Right cardiac atrium (tissue), 5 donors: Measurements from ENCODE around the gene P2RX5. TPM values are rescaled to one million over a fixed set of nuclear protein-coding genes. Genes with fewer than 3 reads are reported as not detected.
"Not testable (repeated sequence)": the region's sequence is repeated elsewhere in the genome, so short reads cannot be mapped to it uniquely, and the experiment has no call there.

ENCODE experiments used
- ATAC-seq, 2 donors: fragments of 200-7000 bp; cut with Tn5 transposase; one replicate each; pipeline versions ENCODE4 v1.8.0 to v1.9.1; 2020; ENCODE audit warnings: moderate library complexity in 2 of 2, mild to moderate bottlenecking in 1 of 2
- DNase-seq, 3 donors: peaks; one replicate each; pipeline ENCODE4 v3.0.0-alpha.2; 2020
- H3K27ac ChIP-seq: one replicate; pipeline ENCODE4 v1.5.1; 2013; ENCODE audit warnings: mild to moderate bottlenecking, low read length, control low read depth, moderate library complexity
- H3K27me3 ChIP-seq: one replicate; pipeline ENCODE4 v1.6.1; 2013; ENCODE audit not compliant: control insufficient read depth, insufficient read depth
- H3K4me1 ChIP-seq: one replicate; pipeline ENCODE4 v1.6.1; 2013; ENCODE audit warnings: low read length; ENCODE audit not compliant: control insufficient read depth, insufficient read depth
- H3K4me3 ChIP-seq: one replicate; pipeline ENCODE4 v1.5.1; 2013; ENCODE audit warnings: low read length, control low read depth
- H3K9me3 ChIP-seq: one replicate; pipeline ENCODE4 v1.6.1; 2013; ENCODE audit warnings: low read length; ENCODE audit not compliant: control insufficient read depth
- WGBS: extraction: QIAGEN DNeasy Blood & Tissue Kit; methylation state at CpG from one replicate; pipeline ENCODE4 v1.1.7; 2013; 5-methylcytosine and 5-hydroxymethylcytosine counted together
- intact Hi-C, 4 donors: fragments of 100-400 bp; cut with DNase I; formaldehyde crosslinking; loops; one replicate each; pipeline versions ENCODE4 v1.11.0 to v1.14.0; 2022 to 2023
- polyA plus RNA-seq: library from polyadenylated mRNA; stranded (reverse); fragments of 200-250 nt; gene quantifications from one replicate; pipeline ENCODE4 v1.2.3, GENCODE V29; 2013
- total RNA-seq, 4 donors: library from RNA; stranded (reverse); fragmentation: NEBNext Ultra II Directional; extraction: Animal tissue kit (Norgen Biotek cat#: 25700); gene quantifications; one replicate each; pipeline ENCODE4 v1.2.1, GENCODE V29; 2021
- donor health status: healthy with polysubstance abuse.
- donor health status: DM: no; HTN: yes; CAD: no.
- donor health status: DM: no; HTN: no; CAD: no.
- donor health status: DM: no; HTN: yes; CAD: no; lungs with severe emphysema.
- donor health status: DM: yes; HTN: yes; CAD: no.

The P2RX5 gene
- total and polyA plus RNA-seq, 5 donors, result 5.8 to 12.5 (median 8.6) TPM

- H3K4me1 ChIP-seq, result no peaks in the 10 kb centered on the region
- no peaks in the 10 kb centered on the region for H3K9me3 ChIP-seq
- DNase-seq (no peak), ATAC-seq (no peak)
- 81% methylated on average over 13 of the region's 13 CpGs for WGBS
- H3K27ac ChIP-seq, result no peak overlapping the region
- intact Hi-C loops, result no loop called here
- no peaks in the 10 kb centered on the region for H3K27me3 ChIP-seq
- no peak overlapping the region for H3K4me3 ChIP-seq
Measured at GRCh38 chr17:3712811-3713463, 17.0 kb upstream of the P2RX5 start.

- peak; percentile 19 to 46 for ATAC-seq
- 69% methylated on average over 5 of the region's 5 CpGs for WGBS
- Histone ChIP-seq H3K27me3 (no peaks in the 10 kb centered on the region), H3K4me3 (no peak overlapping the region), H3K27ac (no peak overlapping the region), H3K4me1 (no peaks in the 10 kb centered on the region), H3K9me3 (no peaks in the 10 kb centered on the region)
- intact Hi-C loops, result no loop called here
- DNase-seq, result no peak
Measured at GRCh38 chr17:3710951-3711383, 15.0 kb upstream of the P2RX5 start.

- no peak for DNase-seq
- no peak for ATAC-seq
- WGBS, result 57% methylated on average over 3 of the region's 3 CpGs
- H3K4me3 ChIP-seq, result no peak overlapping the region
- no peaks in the 10 kb centered on the region for H3K4me1 ChIP-seq
- no peaks in the 10 kb centered on the region for H3K9me3 ChIP-seq
- intact Hi-C loops, result no loop called here
- no peaks in the 10 kb centered on the region for H3K27me3 ChIP-seq
- H3K27ac ChIP-seq, result no peak overlapping the region
Measured at GRCh38 chr17:3708366-3708765, 12.4 kb upstream of the P2RX5 start.

- 97% methylated on average over 1 of the region's 1 CpG for whole genome bisulfite sequencing
- H3K27me3 ChIP-seq, ATAC-seq, H3K27ac ChIP-seq, H3K9me3 ChIP-seq, H3K4me3 ChIP-seq, H3K4me1 ChIP-seq, intact Hi-C loops, DNase-seq: not testable (repeated sequence)
Measured at GRCh38 chr17:3705718-3705984, 9.7 kb upstream of the P2RX5 start.

GRCh38 chr17:3704931-3705717 is 9.2 kb upstream of the P2RX5 start:
- no peaks in the 10 kb centered on the region for H3K4me1 ChIP-seq
- H3K4me3 ChIP-seq, result no peak overlapping the region
- no peaks in the 10 kb centered on the region for H3K9me3 ChIP-seq
- no peak overlapping the region for H3K27ac ChIP-seq
- WGBS, result 85% methylated on average over 20 of the region's 20 CpGs
- DNase-seq (no peak), ATAC-seq (no peak)
- intact Hi-C loops, result no loop called here
- H3K27me3 ChIP-seq, result no peaks in the 10 kb centered on the region

GRCh38 chr17:3702041-3702539 is 6.1 kb upstream of the P2RX5 start:
- intact Hi-C loops, H3K4me3 ChIP-seq, H3K27ac ChIP-seq, DNase-seq, H3K9me3 ChIP-seq, ATAC-seq, H3K27me3 ChIP-seq, H3K4me1 ChIP-seq: not testable (repeated sequence)
- WGBS, result 86% methylated on average over 7 of the region's 7 CpGs

GRCh38 chr17:3699951-3700350 is 4.0 kb upstream of the P2RX5 start:
- Histone ChIP-seq H3K4me1 (no peaks in the 10 kb centered on the region), H3K4me3 (no peak overlapping the region), H3K9me3 (no peaks in the 10 kb centered on the region), H3K27ac (no peak overlapping the region), H3K27me3 (no peaks in the 10 kb centered on the region)
- no peak for ATAC-seq
- 89% methylated on average over 4 of the region's 4 CpGs for WGBS
- no peak for DNase-seq
- intact Hi-C loops, result no loop called here

GRCh38 chr17:3698139-3698538 is 2.2 kb upstream of the P2RX5 start:
- DNase-seq (no peak), ATAC-seq (no peak)
- no peak overlapping the region for H3K4me3 ChIP-seq
- H3K4me1 ChIP-seq, result no peaks in the 10 kb centered on the region
- no peaks in the 10 kb centered on the region for H3K27me3 ChIP-seq
- H3K27ac ChIP-seq, result no peak overlapping the region
- H3K9me3 ChIP-seq, result no peaks in the 10 kb centered on the region
- intact Hi-C loops, result no loop called here
- 75% methylated on average over 4 of the region's 4 CpGs for WGBS

GRCh38 chr17:3697103-3697476 is 1.1 kb upstream of the P2RX5 start:
- Histone ChIP-seq H3K4me3 (no peak overlapping the region), H3K9me3 (no peaks in the 10 kb centered on the region), H3K27me3 (no peaks in the 10 kb centered on the region), H3K4me1 (no peaks in the 10 kb centered on the region), H3K27ac (no peak overlapping the region)
- DNase-seq (no peak), ATAC-seq (peak in 1 of 2 donors; percentile 22)
- intact Hi-C loops, result no loop called here
- WGBS, result 47% methylated on average over 12 of the region's 12 CpGs

- H3K9me3 ChIP-seq, result no peaks in the 10 kb centered on the region
- no peaks in the 10 kb centered on the region for H3K27me3 ChIP-seq
- H3K27ac ChIP-seq, result peak overlapping the region; percentile 28
Measured at GRCh38 chr17:3695129-3695722, 729 bp downstream of the P2RX5 start.

GRCh38 chr17:3693829-3694231 is 2.1 kb downstream of the P2RX5 start:
- Histone ChIP-seq H3K9me3 (no peaks in the 10 kb centered on the region), H3K27me3 (no peaks in the 10 kb centered on the region), H3K4me1 (no peaks in the 10 kb centered on the region), H3K4me3 (no peak overlapping the region), H3K27ac (no peak overlapping the region)
- intact Hi-C loops, result no loop called here
- WGBS, result 76% methylated on average over 9 of the region's 9 CpGs
- no peak for ATAC-seq
- DNase-seq, result no peak

More at GRCh38 chr17:3695129-3695722, 729 bp downstream of the P2RX5 start:
- Histone ChIP-seq H3K4me3 (peak overlapping the region; percentile 53), H3K4me1 (no peaks in the 10 kb centered on the region)
- DNase-seq (peak; percentile 57 to 74 (median 63)), ATAC-seq (peak; percentile 79 to 80)
- intact Hi-C loops, result no loop called here
- 6% methylated on average over 17 of the region's 17 CpGs for WGBS
